ENCODE data around the gene TERB1. TPM values are rescaled to one million over a fixed set of nuclear protein-coding genes. Genes with fewer than 3 reads are reported as not detected.

The TERB1 gene
- polyA plus RNA-seq, 1 of the 3 experiments (the other 2 are of a cell fraction), result 0.08 TPM

DNA sequence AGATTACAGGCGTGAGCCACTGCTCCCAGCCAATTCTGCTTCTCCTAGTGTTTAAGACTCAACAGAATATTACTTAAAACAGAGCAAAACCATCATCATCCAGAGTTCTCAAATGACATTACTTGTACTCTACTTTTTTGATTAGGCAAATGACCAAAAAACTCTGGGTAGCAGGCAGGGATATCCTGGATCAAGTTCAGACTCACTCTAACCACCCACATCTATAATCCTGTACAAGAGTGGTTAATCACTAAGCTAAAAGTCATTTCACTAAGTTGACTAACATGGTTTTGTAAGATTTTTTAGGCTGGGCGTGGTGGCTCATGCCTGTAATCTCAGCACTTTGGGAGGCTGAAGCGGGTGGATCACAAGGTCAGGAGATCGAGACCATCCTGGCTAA is 22.6 kb upstream of the TERB1 start:
- ChIA-PET CTCF (interaction anchor here (1.1 to 3.7 kb wide), 6 partner anchors 36 to 72 kb away, joined by 3 to 17 read pairs (median 4); no protein-coding TSS in a partner anchor), POLR2A (interaction anchor here (0.7 kb wide), 1 partner anchor 72 kb away, joined by 3 read pairs; no protein-coding TSS in a partner anchor)
- no peak for DNase-seq
- no peaks in the 10 kb centered on the region for H3K9me3 ChIP-seq
- peaks cover 20% of the 10 kb centered on the region for H4K20me1 ChIP-seq (ENCODE audit: insufficient read depth)
- peaks cover 52% of the 10 kb centered on the region for H3K79me2 ChIP-seq (ENCODE audit: insufficient read depth)
- peaks cover 43 to 64% of the 10 kb centered on the region in 2 experiments for H3K36me3 ChIP-seq (replicated peaks in 1 of 2; ENCODE audit: control insufficient read depth in 1 of 2, insufficient read depth in 2 of 2, low read length in 1 of 2)
- no peak for TF ChIP-seq GATA2 (CRISPR knock-in tag; IDR thresholded peaks at IDR 0.05)
- no peak for TF ChIP-seq SIN3A (IDR thresholded peaks at IDR 0.05; ENCODE audit: borderline replicate concordance, low read depth, low read length)
- TF ChIP-seq, protein P1, sequence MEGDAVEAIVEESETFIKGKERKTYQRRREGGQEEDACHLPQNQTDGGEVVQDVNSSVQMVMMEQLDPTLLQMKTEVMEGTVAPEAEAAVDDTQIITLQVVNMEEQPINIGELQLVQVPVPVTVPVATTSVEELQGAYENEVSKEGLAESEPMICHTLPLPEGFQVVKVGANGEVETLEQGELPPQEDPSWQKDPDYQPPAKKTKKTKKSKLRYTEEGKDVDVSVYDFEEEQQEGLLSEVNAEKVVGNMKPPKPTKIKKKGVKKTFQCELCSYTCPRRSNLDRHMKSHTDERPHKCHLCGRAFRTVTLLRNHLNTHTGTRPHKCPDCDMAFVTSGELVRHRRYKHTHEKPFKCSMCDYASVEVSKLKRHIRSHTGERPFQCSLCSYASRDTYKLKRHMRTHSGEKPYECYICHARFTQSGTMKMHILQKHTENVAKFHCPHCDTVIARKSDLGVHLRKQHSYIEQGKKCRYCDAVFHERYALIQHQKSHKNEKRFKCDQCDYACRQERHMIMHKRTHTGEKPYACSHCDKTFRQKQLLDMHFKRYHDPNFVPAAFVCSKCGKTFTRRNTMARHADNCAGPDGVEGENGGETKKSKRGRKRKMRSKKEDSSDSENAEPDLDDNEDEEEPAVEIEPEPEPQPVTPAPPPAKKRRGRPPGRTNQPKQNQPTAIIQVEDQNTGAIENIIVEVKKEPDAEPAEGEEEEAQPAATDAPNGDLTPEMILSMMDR (IDR thresholded peaks at IDR 0.05), result no peak
- TF ChIP-seq, protein P2, sequence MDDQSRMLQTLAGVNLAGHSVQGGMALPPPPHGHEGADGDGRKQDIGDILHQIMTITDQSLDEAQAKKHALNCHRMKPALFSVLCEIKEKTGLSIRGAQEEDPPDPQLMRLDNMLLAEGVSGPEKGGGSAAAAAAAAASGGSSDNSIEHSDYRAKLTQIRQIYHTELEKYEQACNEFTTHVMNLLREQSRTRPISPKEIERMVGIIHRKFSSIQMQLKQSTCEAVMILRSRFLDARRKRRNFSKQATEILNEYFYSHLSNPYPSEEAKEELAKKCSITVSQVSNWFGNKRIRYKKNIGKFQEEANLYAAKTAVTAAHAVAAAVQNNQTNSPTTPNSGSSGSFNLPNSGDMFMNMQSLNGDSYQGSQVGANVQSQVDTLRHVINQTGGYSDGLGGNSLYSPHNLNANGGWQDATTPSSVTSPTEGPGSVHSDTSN (IDR thresholded peaks at IDR 0.05), result no peak
- TF ChIP-seq, protein P3, sequence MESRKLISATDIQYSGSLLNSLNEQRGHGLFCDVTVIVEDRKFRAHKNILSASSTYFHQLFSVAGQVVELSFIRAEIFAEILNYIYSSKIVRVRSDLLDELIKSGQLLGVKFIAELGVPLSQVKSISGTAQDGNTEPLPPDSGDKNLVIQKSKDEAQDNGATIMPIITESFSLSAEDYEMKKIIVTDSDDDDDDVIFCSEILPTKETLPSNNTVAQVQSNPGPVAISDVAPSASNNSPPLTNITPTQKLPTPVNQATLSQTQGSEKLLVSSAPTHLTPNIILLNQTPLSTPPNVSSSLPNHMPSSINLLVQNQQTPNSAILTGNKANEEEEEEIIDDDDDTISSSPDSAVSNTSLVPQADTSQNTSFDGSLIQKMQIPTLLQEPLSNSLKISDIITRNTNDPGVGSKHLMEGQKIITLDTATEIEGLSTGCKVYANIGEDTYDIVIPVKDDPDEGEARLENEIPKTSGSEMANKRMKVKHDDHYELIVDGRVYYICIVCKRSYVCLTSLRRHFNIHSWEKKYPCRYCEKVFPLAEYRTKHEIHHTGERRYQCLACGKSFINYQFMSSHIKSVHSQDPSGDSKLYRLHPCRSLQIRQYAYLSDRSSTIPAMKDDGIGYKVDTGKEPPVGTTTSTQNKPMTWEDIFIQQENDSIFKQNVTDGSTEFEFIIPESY (IDR thresholded peaks at IDR 0.05; ENCODE audit: borderline replicate concordance, low read depth), result no peak
- TF ChIP-seq POLR2AphosphoS5 (IDR thresholded peaks at IDR 0.05; ENCODE audit: low read depth, low read length), result no peak
- no peak for TF ChIP-seq FOXM1 (IDR thresholded peaks at IDR 0.05; ENCODE audit: low read depth)
- TF ChIP-seq TCF12 (IDR thresholded peaks at IDR 0.05), result no peak
- no peak for TF ChIP-seq RXRA (IDR thresholded peaks at IDR 0.05; ENCODE audit: borderline replicate concordance, low read depth)
- TF ChIP-seq NRF1 (IDR thresholded peaks at IDR 0.05; ENCODE audit: low read depth, low read length), result no peak
- no peak for TF ChIP-seq CHD2 (IDR thresholded peaks at IDR 0.05; ENCODE audit: low read length, partially characterized antibody)
- no peaks in the 10 kb centered on the region for H3F3A ChIP-seq (replicated peaks; ENCODE audit: insufficient read depth)
- 99% methylated on average over 4 of the region's 4 CpGs for WGBS (ENCODE audit: low lambda C conversion rate)
- no peaks in the 10 kb centered on the region for H3K9me2 ChIP-seq
- no peaks in the 10 kb centered on the region for H3K4me1 ChIP-seq (ENCODE audit: control insufficient read depth in 1 of 2, insufficient read depth in 2 of 2, low read depth in 1 of 2, low read length in 1 of 2)
- H3K27me3 ChIP-seq (ENCODE audit: insufficient read depth), result no peaks in the 10 kb centered on the region
- H3K4me2 ChIP-seq, result no peak overlapping the region
- no peak overlapping the region for H2AFZ ChIP-seq (ENCODE audit: low read depth)
- no peak overlapping the region for H3K4me3 ChIP-seq (ENCODE audit: low read depth in 2 of 2, low read length in 1 of 2)
- H3K27ac ChIP-seq (ENCODE audit: low read depth in 2 of 2, low read length in 1 of 2), result no peak overlapping the region
- no peak overlapping the region for H3K9ac ChIP-seq

DNA sequence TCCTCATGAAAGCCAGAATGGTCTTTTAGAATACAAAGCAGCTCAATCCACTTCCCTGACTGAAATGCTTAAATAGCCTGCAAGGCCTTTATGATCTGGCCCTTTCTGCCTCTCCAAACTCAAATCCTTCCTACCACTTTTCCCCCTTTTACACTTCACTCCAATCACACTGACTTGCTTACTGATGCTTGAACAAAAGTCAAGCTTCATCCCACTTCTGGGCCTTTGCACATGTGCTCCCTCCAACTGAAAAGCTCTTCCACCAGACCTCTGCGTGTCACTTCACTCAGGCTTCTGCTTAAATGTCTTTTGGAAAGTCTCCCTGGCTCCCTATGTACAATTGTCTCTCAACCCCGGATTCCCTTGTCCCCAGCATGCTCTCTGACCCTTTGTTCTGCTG is 13.3 kb upstream of the TERB1 start:
- no peaks in the 10 kb centered on the region for H3K27me3 ChIP-seq (ENCODE audit: insufficient read depth)
- WGBS (ENCODE audit: low lambda C conversion rate), result 98% methylated on average over 2 of the region's 2 CpGs
- no peak overlapping the region for H3K27ac ChIP-seq (ENCODE audit: low read depth in 2 of 2, low read length in 1 of 2)
- peaks cover 57 to 84% of the 10 kb centered on the region in 2 experiments for H3K36me3 ChIP-seq (replicated peaks in 1 of 2; ENCODE audit: control insufficient read depth in 1 of 2, insufficient read depth in 2 of 2, low read length in 1 of 2)
- DNase-seq, result no peak
- no peak overlapping the region for H3K4me3 ChIP-seq (ENCODE audit: low read depth in 2 of 2, low read length in 1 of 2)
- no peaks in the 10 kb centered on the region for H3F3A ChIP-seq (replicated peaks; ENCODE audit: insufficient read depth)
- H2AFZ ChIP-seq (ENCODE audit: low read depth), result no peak overlapping the region
- ChIA-PET CTCF (interaction anchor here (1.0 to 5.1 kb wide), 3 partner anchors 15 to 75 kb away, joined by 3 to 23 read pairs (median 5); partner anchors contain the start of gene NAE1), POLR2A (interaction anchor here (2.1 kb wide), 1 partner anchor 15 kb away, joined by 7 read pairs; the partner anchor contains the start of gene NAE1)
- H3K4me1 ChIP-seq (ENCODE audit: control insufficient read depth in 1 of 2, insufficient read depth in 2 of 2, low read depth in 1 of 2, low read length in 1 of 2), result no peaks in the 10 kb centered on the region; a peak in 1 of 4 replicates
- no peak overlapping the region for H3K4me2 ChIP-seq
- no peaks in the 10 kb centered on the region for H3K9me2 ChIP-seq
- H3K9me3 ChIP-seq, result no peaks in the 10 kb centered on the region
- H3K9ac ChIP-seq, result no peak overlapping the region
- no peaks in the 10 kb centered on the region for H3K79me2 ChIP-seq (ENCODE audit: insufficient read depth)
- H4K20me1 ChIP-seq (ENCODE audit: insufficient read depth), result no peaks in the 10 kb centered on the region
- TF ChIP-seq, protein P4, sequence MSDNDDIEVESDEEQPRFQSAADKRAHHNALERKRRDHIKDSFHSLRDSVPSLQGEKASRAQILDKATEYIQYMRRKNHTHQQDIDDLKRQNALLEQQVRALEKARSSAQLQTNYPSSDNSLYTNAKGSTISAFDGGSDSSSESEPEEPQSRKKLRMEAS (IDR thresholded peaks at IDR 0.05; ENCODE audit: low read depth), result no peak
- TF ChIP-seq SIN3A (IDR thresholded peaks at IDR 0.05; ENCODE audit: borderline replicate concordance, low read depth, low read length), result no peak
- TF ChIP-seq, protein P5, sequence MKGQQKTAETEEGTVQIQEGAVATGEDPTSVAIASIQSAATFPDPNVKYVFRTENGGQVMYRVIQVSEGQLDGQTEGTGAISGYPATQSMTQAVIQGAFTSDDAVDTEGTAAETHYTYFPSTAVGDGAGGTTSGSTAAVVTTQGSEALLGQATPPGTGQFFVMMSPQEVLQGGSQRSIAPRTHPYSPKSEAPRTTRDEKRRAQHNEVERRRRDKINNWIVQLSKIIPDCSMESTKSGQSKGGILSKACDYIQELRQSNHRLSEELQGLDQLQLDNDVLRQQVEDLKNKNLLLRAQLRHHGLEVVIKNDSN (IDR thresholded peaks at IDR 0.05; ENCODE audit: borderline replicate concordance, low read depth), result no peak
- TF ChIP-seq GATA2 (CRISPR knock-in tag; IDR thresholded peaks at IDR 0.05), result no peak
- TF ChIP-seq, protein P1 (IDR thresholded peaks at IDR 0.05), result no peak
- no peak for TF ChIP-seq NRF1 (IDR thresholded peaks at IDR 0.05; ENCODE audit: low read depth, low read length)
- no peak for TF ChIP-seq GABPA (IDR thresholded peaks at IDR 0.05; ENCODE audit: low read depth)
- TF ChIP-seq, protein P2 (IDR thresholded peaks at IDR 0.05), result no peak
